Suprapubic skin (tissue), 4 donors: ENCODE data around the gene MTX2.

ENCODE experiments used
- POLR2A ChIP-seq, 2 donors: fragments of 450-650 bp; IDR thresholded peaks; one replicate each; pipeline ENCODE4 v1.6.1; 2017; ENCODE audit warnings: antibody characterized with exemption in 2 of 2, mild to moderate bottlenecking in 2 of 2, moderate library complexity in 2 of 2
- POLR2AphosphoS5 ChIP-seq, 3 donors: sonication (generic); formaldehyde crosslinking; IDR thresholded peaks; one replicate each; pipeline ENCODE4 v1.6.1; 2017; ENCODE audit warnings: antibody characterized with exemption in 3 of 3
- TF ChIP-seq, protein P1 (sequence below), 2 donors: fragments of 200-600 bp in 1 of 2; fragments of 450-650 bp in 1 of 2; sonication (generic) in 1 of 2; IDR thresholded peaks; one replicate each; pipeline ENCODE4 v1.5.1; 2016 to 2019; ENCODE audit warnings: antibody characterized with exemption in 2 of 2, mild to moderate bottlenecking in 1 of 2, moderate library complexity in 1 of 2

DNA sequence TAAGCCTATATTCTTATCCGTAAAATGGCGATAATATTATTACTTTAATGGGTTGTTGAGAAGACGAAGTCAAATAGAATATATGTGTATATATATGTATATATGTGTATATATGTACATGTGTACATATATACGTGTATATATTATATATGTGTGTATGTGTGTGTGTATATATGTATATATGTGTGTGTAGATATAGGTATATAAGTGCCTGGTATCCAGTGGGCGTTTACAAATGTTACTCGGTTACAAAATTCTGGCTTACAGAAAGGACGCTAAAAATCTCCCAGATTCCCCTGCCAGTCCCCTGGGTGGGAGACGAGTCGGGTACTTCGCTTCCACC, 295 bp upstream of the MTX2 start:
- TF ChIP-seq, protein P1, sequence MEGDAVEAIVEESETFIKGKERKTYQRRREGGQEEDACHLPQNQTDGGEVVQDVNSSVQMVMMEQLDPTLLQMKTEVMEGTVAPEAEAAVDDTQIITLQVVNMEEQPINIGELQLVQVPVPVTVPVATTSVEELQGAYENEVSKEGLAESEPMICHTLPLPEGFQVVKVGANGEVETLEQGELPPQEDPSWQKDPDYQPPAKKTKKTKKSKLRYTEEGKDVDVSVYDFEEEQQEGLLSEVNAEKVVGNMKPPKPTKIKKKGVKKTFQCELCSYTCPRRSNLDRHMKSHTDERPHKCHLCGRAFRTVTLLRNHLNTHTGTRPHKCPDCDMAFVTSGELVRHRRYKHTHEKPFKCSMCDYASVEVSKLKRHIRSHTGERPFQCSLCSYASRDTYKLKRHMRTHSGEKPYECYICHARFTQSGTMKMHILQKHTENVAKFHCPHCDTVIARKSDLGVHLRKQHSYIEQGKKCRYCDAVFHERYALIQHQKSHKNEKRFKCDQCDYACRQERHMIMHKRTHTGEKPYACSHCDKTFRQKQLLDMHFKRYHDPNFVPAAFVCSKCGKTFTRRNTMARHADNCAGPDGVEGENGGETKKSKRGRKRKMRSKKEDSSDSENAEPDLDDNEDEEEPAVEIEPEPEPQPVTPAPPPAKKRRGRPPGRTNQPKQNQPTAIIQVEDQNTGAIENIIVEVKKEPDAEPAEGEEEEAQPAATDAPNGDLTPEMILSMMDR (IDR thresholded peaks at IDR 0.05) = no peak
- TF ChIP-seq POLR2A (IDR thresholded peaks at IDR 0.05) (no peak), POLR2AphosphoS5 (IDR thresholded peaks at IDR 0.05) (no peak)
